Stimulated activated CD8-positive, alpha-beta memory T cell treated with anti-CD3 and anti-CD28 coated beads, Interleukin-7, amount 100 ng/mL, for 1 hour (primary cell): ENCODE results near the gene PSMG1.
"Not testable (repeated sequence)": the region's sequence is repeated elsewhere in the genome, so short reads cannot be mapped to it uniquely, and the experiment has no call there.

Experiments used
- DNase-seq, 2 donors: peaks; one replicate each; pipeline ENCODE4 v3.0.0-alpha.2; 2020; ENCODE audit warnings: low read depth in 2 of 2

The PSMG1 gene

GRCh38 chr21:39183272-39184049 is at the start of gene PSMG1:
PSMG1 (minus strand) TSS chr21:39183451; CDS start chr21:39183385, 66 bp downstream.
- DNase-seq, result peak; percentile 84 to 90

GRCh38 chr21:39232861-39233291 is 49.6 kb upstream of the PSMG1 start:
- no peak for DNase-seq

GRCh38 chr21:39224930-39225329 is 41.7 kb upstream of the PSMG1 start:
- DNase-seq, result no peak

- DNase-seq, result no peak
These were observed 38.8 kb upstream of the PSMG1 start for GRCh38 chr21:39221997-39222486.

- DNase-seq, result no peak
These were observed 38.2 kb upstream of the PSMG1 start for GRCh38 chr21:39221282-39221996.

GRCh38 chr21:39220875-39221274 is 37.6 kb upstream of the PSMG1 start:
- not testable (repeated sequence) for DNase-seq

GRCh38 chr21:39220150-39220549 is 36.9 kb upstream of the PSMG1 start:
- DNase-seq, result no peak

- DNase-seq, result no peak
These were observed 34.8 kb upstream of the PSMG1 start for GRCh38 chr21:39218082-39218409.

- no peak for DNase-seq
These were observed 34.3 kb upstream of the PSMG1 start for GRCh38 chr21:39217356-39218081.

- DNase-seq, result no peak
These were observed 33.0 kb upstream of the PSMG1 start for GRCh38 chr21:39216290-39216689.

GRCh38 chr21:39215078-39215477 is 31.8 kb upstream of the PSMG1 start:
- DNase-seq, result no peak

- no peak for DNase-seq
These were observed 26.1 kb upstream of the PSMG1 start for GRCh38 chr21:39209334-39209688.

- no peak for DNase-seq
These were observed 25.5 kb upstream of the PSMG1 start for GRCh38 chr21:39208624-39209333.

GRCh38 chr21:39204134-39204533 is 20.9 kb upstream of the PSMG1 start:
- DNase-seq, result no peak

GRCh38 chr21:39198800-39199199 is 15.5 kb upstream of the PSMG1 start:
- no peak for DNase-seq

GRCh38 chr21:39197448-39198233 is 14.4 kb upstream of the PSMG1 start:
- no peak for DNase-seq

GRCh38 chr21:39196838-39197237 is 13.6 kb upstream of the PSMG1 start:
- DNase-seq, result no peak

GRCh38 chr21:39196310-39196709 is 13.1 kb upstream of the PSMG1 start:
- DNase-seq, result no peak

GRCh38 chr21:39193380-39193779 is 10.1 kb upstream of the PSMG1 start:
- DNase-seq, result no peak

- no peak for DNase-seq
These were observed 6.8 kb upstream of the PSMG1 start for GRCh38 chr21:39189857-39190604.
